BE2C (cell line): ENCODE results near the gene IGSF21.
A peak's percentile ranks its signal among the peaks of the same experiment; 100 is the strongest.

Experiments used
- DNase-seq: peaks from one replicate; pipeline ENCODE4 v3.0.0-alpha.2; 2020
- H3K27me3 ChIP-seq: fragments of 250-450 bp; sonication (Bioruptor Pico); 2 replicates; pipeline ENCODE4 v1.5.1; 2020; ENCODE audit warnings: mild to moderate bottlenecking
- H3K36me3 ChIP-seq: fragments of 250-450 bp; sonication (Bioruptor Pico); 2 replicates; pipeline ENCODE4 v1.5.1; 2020; ENCODE audit warnings: mild to moderate bottlenecking
- H3K4me1 ChIP-seq: fragments of 250-450 bp; sonication (Bioruptor Pico); 2 replicates; pipeline ENCODE4 v1.5.1; 2020
- H3K4me3 ChIP-seq: 2 replicates; pipeline ENCODE4 v1.5.1; 2011; ENCODE audit warnings: low read depth, low read length
- H3K9me3 ChIP-seq: fragments of 250-450 bp; sonication (Bioruptor Pico); 2 replicates; pipeline ENCODE4 v1.5.1; 2020
- CTCF ChIP-seq: IDR thresholded peaks from 2 replicates; pipeline ENCODE4 v1.5.1; 2012; ENCODE audit warnings: mild to moderate bottlenecking, low read depth, low read length

Gene IGSF21

GRCh38 chr1:18126616-18127015 lies 19.0 kb downstream of the IGSF21 start:
- H3K9me3 ChIP-seq = no peaks in the 10 kb centered on the region
- no peak overlapping the region for H3K4me3 ChIP-seq
- H3K4me1 ChIP-seq = no peaks in the 10 kb centered on the region
- DNase-seq = no peak
- H3K36me3 ChIP-seq = no peaks in the 10 kb centered on the region
- no peak for TF ChIP-seq CTCF
- no peaks in the 10 kb centered on the region for H3K27me3 ChIP-seq

GRCh38 chr1:18128298-18128697 lies 20.7 kb downstream of the IGSF21 start:
- Histone ChIP-seq H3K36me3 (no peaks in the 10 kb centered on the region), H3K4me1 (peaks cover 3% of the 10 kb centered on the region), H3K27me3 (no peaks in the 10 kb centered on the region), H3K9me3 (no peaks in the 10 kb centered on the region), H3K4me3 (no peak overlapping the region)
- no peak for DNase-seq
- no peak for TF ChIP-seq CTCF

- Histone ChIP-seq H3K36me3 (no peaks in the 10 kb centered on the region), H3K4me3 (no peak overlapping the region), H3K9me3 (no peaks in the 10 kb centered on the region), H3K27me3 (no peaks in the 10 kb centered on the region), H3K4me1 (peaks cover 15% of the 10 kb centered on the region)
- no peak for TF ChIP-seq CTCF
- no peak for DNase-seq
Measured at GRCh38 chr1:18130356-18130755, 22.8 kb downstream of the IGSF21 start.

GRCh38 chr1:18132022-18132710 lies 24.6 kb downstream of the IGSF21 start:
- H3K4me1 ChIP-seq = peaks cover 15% of the 10 kb centered on the region
- H3K27me3 ChIP-seq = no peaks in the 10 kb centered on the region
- no peaks in the 10 kb centered on the region for H3K36me3 ChIP-seq
- no peak overlapping the region for H3K4me3 ChIP-seq
- DNase-seq = no peak
- TF ChIP-seq CTCF = no peak
- no peaks in the 10 kb centered on the region for H3K9me3 ChIP-seq

GRCh38 chr1:18132711-18133541 lies 25.3 kb downstream of the IGSF21 start:
- Histone ChIP-seq H3K9me3 (no peaks in the 10 kb centered on the region), H3K4me1 (peaks cover 15% of the 10 kb centered on the region), H3K27me3 (no peaks in the 10 kb centered on the region), H3K36me3 (no peaks in the 10 kb centered on the region), H3K4me3 (no peak overlapping the region)
- no peak for DNase-seq
- no peak for TF ChIP-seq CTCF

- Histone ChIP-seq H3K36me3 (no peaks in the 10 kb centered on the region), H3K27me3 (no peaks in the 10 kb centered on the region), H3K4me1 (peaks cover 18% of the 10 kb centered on the region), H3K9me3 (no peaks in the 10 kb centered on the region), H3K4me3 (no peak overlapping the region)
- peak; percentile 53 for DNase-seq
- TF ChIP-seq CTCF = no peak
Measured at GRCh38 chr1:18134324-18135046, 26.9 kb downstream of the IGSF21 start.
